ACC112 (cell line): ENCODE measurements around the gene ETV1.

Source experiments
- H2AFZ ChIP-seq: fragments of 200-600 bp; sonication (generic); one replicate; pipeline ENCODE4 v1.6.0; 2017; ENCODE audit warnings: antibody characterized with exemption, low read length; ENCODE audit not compliant: unreplicated experiment
- H3K27ac ChIP-seq: fragments of 200-600 bp; sonication (generic); 2 replicates; pipeline ENCODE4 v1.5.1; 2014; ENCODE audit warnings: low read depth, mild to moderate bottlenecking, antibody characterized with exemption, low read length, moderate library complexity
- H3K27me3 ChIP-seq: fragments of 200-600 bp; sonication (generic); 2 replicates; pipeline ENCODE4 v1.6.1; 2014; ENCODE audit warnings: mild to moderate bottlenecking, antibody characterized with exemption, low read length, moderate library complexity, mixed read lengths; ENCODE audit not compliant: insufficient read depth
- H3K36me3 ChIP-seq: fragments of 200-600 bp; sonication (generic); 2 replicates; pipeline ENCODE4 v1.6.1; 2016; ENCODE audit warnings: mild to moderate bottlenecking, antibody characterized with exemption, low read length, moderate library complexity, mixed read lengths; ENCODE audit not compliant: insufficient read depth
- H3K4me1 ChIP-seq: fragments of 200-600 bp; sonication (generic); one replicate; pipeline ENCODE4 v1.6.1; 2016; ENCODE audit warnings: low read length, mixed read lengths; ENCODE audit not compliant: insufficient read depth, unreplicated experiment, control insufficient read depth
- H3K4me3 ChIP-seq: fragments of 200-600 bp; sonication (generic); 2 replicates; pipeline ENCODE4 v1.5.1; 2014; ENCODE audit warnings: mild to moderate bottlenecking, low read depth, low read length
- H3K79me2 ChIP-seq: fragments of 200-600 bp; sonication (generic); one replicate; pipeline ENCODE4 v1.6.0; 2016; ENCODE audit warnings: low read length; ENCODE audit not compliant: control insufficient read depth, unreplicated experiment, insufficient read depth

ETV1 gene

DNA sequence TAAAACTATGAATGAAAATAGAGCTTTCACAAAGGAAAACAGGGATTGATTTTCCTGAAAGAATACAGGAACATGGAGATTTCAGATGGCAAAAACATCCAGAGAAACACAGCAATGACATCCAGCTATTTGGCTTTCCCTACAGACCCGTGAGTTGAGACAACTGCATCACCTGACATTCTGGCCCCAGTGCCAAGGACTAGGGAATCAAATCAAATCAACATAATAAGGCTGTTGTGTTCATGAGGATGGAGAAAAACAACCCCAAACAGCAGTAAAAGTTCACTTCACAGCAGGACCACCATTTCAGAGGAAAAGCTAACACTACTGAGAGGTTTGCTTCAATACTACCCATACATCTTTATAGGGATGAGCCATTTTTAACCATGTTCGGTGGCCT lies 25.5 kb downstream of the ETV1 start:
- Histone ChIP-seq H3K4me3 (no peak overlapping the region), H3K79me2 (no peaks in the 10 kb centered on the region), H2AFZ (no peak overlapping the region), H3K4me1 (no peaks in the 10 kb centered on the region), H3K27ac (no peak overlapping the region), H3K36me3 (no peaks in the 10 kb centered on the region), H3K27me3 (no peaks in the 10 kb centered on the region)

DNA sequence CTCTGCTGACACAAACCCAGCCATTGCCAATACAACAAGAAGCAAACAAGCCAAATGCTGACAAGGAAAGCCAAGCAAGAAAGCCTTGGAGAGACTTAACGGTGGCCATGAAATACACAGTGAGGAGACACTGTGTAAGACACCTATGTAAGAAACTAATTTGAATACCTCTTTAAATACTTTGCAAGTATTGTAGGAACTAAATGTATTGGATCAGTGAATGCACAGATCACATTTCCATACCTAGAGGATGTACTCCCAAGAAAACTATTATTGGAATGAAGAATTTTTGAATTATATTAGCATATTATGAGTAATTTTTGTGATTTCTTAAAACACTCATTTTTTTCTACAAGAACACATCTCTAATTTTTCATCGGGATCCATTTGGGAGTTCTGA lies 34.0 kb downstream of the ETV1 start:
- no peaks in the 10 kb centered on the region for H3K79me2 ChIP-seq
- no peaks in the 10 kb centered on the region for H3K27me3 ChIP-seq
- H3K4me1 ChIP-seq, result no peaks in the 10 kb centered on the region
- no peak overlapping the region for H2AFZ ChIP-seq
- no peak overlapping the region for H3K27ac ChIP-seq
- H3K4me3 ChIP-seq, result no peak overlapping the region
- H3K36me3 ChIP-seq, result no peaks in the 10 kb centered on the region

DNA sequence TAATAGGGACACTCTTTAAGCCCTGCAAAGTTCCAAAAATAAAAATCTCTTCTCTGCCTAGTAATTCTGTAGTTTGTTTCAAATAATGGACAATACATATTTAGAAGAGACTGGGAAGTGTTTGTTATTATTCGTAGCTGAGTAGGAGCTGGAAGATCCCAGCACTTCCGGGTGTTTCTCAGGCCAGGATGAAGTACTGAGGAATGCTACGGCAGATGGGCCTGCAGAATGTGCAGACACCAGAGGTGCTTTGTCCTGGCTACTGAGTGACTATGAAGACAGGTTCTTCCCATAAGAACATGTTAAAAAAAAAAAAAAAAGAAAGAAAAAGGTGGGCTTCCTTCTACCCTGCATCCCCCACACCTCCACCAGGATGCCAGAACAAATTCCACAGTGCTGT lies 36.1 kb downstream of the ETV1 start:
- Histone ChIP-seq H3K27ac (no peak overlapping the region), H3K79me2 (no peaks in the 10 kb centered on the region), H2AFZ (no peak overlapping the region), H3K36me3 (no peaks in the 10 kb centered on the region), H3K4me1 (no peaks in the 10 kb centered on the region), H3K27me3 (no peaks in the 10 kb centered on the region), H3K4me3 (no peak overlapping the region)

DNA sequence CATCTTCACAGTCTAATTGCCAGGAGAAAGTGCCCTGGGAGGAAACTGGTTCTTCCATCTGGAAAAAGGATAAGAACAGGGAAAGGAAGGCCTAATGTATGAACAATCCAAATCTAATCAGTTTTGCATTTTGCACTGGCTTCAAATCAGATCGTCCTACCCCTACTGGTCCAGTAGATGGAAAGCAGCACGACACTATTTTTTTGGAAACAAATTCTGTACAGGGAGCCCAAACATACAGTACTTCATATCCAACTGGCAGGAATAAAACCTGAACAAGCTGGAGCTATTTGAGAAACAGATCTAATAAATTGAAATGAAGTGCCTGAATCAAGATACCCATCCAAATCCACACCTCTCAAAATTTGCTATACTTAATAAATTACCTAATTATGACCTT lies 36.5 kb downstream of the ETV1 start:
- no peaks in the 10 kb centered on the region for H3K4me1 ChIP-seq
- no peak overlapping the region for H3K4me3 ChIP-seq
- no peaks in the 10 kb centered on the region for H3K27me3 ChIP-seq
- no peaks in the 10 kb centered on the region for H3K79me2 ChIP-seq
- H3K27ac ChIP-seq, result no peak overlapping the region
- no peak overlapping the region for H2AFZ ChIP-seq
- no peaks in the 10 kb centered on the region for H3K36me3 ChIP-seq

DNA sequence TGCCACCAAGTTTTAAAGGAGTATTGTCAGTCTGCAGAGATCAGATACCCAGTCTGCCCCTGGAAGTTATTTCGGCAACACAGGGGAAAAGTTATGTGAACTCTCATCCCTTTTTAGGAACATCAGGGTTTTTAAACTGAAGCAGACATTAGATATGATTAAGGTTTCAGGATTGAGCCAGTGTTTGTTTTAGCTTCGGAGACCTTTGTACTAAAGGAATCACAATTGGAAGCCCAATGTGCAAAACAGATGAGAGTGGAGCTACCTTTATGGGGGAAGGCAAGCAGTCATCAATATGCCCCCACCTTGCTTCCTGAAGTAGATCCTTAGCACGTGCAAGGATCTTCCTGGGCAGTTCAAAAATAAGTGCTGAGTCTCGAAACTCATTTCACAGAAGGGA lies 39.5 kb downstream of the ETV1 start:
- H2AFZ ChIP-seq, result no peak overlapping the region
- H3K36me3 ChIP-seq, result no peaks in the 10 kb centered on the region
- H3K4me3 ChIP-seq, result no peak overlapping the region
- H3K27me3 ChIP-seq, result no peaks in the 10 kb centered on the region
- peaks cover 9% of the 10 kb centered on the region for H3K4me1 ChIP-seq
- H3K79me2 ChIP-seq, result no peaks in the 10 kb centered on the region
- H3K27ac ChIP-seq, result no peak overlapping the region

DNA sequence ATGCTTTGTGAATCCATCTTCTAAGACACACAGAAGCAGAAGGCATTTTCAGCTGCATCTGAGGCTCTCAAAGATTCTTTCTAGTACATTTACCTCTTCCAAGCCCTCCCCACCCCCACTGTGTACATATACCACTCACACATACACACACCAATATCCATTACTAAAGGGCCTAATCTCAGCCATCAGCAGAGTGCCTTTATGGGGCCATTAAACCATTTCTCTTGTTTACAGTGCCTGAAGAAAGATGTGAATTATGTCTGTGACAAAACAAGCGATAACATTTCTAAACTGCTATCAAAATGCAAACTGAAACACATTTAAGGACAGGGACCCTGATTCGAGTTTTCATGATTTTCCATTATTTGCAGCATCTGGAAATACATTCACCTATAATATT lies 40.0 kb downstream of the ETV1 start:
- Histone ChIP-seq H3K79me2 (no peaks in the 10 kb centered on the region), H3K27me3 (no peaks in the 10 kb centered on the region), H3K27ac (no peak overlapping the region), H2AFZ (no peak overlapping the region), H3K4me1 (peaks cover 9% of the 10 kb centered on the region), H3K36me3 (no peaks in the 10 kb centered on the region; the same call in 1 of the 2 replicates), H3K4me3 (no peak overlapping the region)

DNA sequence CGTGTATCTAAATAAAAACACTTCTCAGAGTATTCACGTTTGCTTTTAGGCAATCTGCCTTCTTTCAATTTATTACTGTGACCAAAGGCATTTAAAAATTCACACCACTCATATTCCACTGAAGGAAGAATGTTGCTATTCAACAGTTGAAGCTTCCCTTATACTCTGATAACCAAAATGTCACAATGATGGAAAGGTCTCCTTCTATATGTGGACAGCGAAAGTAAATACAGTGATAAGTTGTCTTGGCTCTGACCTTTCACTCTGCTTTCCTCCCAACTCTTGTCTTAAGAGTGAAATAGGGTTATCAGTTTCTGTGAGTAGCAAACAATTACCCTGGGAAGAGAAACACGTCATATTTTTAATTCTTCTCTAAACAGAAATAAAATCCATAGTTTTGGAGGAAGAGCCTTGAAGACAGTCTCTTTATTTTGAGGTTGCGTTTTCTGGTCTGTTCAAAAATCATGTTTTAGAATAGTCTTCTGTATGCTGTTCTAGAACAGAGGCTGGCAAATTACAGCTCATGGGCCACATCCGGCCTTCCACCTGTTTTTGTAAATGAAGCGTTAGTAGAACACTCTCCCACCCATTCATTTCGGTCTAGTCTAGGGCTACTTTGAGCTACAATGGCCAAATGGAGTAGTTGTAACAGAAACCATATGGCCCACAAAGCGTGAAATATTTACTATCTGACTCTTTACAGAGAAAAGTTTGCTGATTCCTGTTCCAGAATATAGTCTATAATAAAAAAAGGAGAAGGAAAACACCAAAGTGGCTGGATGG lies 41.3 kb downstream of the ETV1 start:
- Histone ChIP-seq H3K4me1 (peaks cover 9% of the 10 kb centered on the region), H3K4me3 (no peak overlapping the region), H3K27me3 (no peaks in the 10 kb centered on the region), H3K27ac (no peak overlapping the region), H3K36me3 (no peaks in the 10 kb centered on the region; the same call in 1 of the 2 replicates), H2AFZ (no peak overlapping the region), H3K79me2 (no peaks in the 10 kb centered on the region)

DNA sequence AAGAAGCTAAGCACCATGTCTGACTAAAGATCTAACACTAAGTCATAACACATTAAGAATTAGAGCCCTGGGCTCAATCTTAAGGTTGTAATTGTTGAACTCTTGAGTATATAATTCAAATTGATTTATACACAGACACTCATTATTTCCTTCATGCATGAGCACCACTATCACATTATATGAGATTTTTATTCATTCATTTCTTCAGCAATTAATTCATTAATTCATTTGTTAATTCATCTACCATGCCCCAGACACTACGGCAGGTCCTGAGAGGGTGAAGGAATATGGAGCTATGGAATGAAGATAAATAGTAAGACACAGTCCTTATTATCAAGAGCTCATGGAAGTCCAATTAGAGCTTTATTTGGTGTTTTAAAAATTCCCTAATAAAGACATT lies 41.9 kb downstream of the ETV1 start:
- Histone ChIP-seq H3K27ac (no peak overlapping the region), H3K4me3 (no peak overlapping the region), H3K27me3 (no peaks in the 10 kb centered on the region), H3K79me2 (no peaks in the 10 kb centered on the region), H3K36me3 (no peaks in the 10 kb centered on the region; the same call in 1 of the 2 replicates), H3K4me1 (peaks cover 9% of the 10 kb centered on the region), H2AFZ (no peak overlapping the region)

DNA sequence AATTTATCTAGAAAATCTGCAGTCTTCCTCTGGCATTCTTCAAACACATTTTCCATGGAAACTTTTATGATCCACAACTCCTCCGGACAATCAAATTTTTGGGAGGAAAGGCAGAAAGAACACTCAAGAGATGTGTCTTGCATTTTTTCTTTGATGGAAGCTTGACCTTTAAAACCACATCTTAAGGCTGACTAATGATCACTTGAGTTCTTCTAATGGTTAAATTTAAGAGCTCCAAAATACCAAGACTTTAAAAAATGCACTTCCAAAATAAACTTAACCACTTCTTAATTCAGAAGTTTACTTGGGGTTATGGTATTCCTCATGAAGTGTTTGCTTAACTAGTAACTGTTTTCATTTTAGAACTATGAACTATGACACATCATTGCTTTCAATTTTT lies 43.3 kb downstream of the ETV1 start:
- H2AFZ ChIP-seq, result peak overlapping the region; percentile 16
- H3K36me3 ChIP-seq, result no peaks in the 10 kb centered on the region; the same call in 1 of the 2 replicates
- no peaks in the 10 kb centered on the region for H3K27me3 ChIP-seq
- H3K4me3 ChIP-seq, result peak overlapping the region; percentile 31; the same call in 1 of the 2 replicates
- no peaks in the 10 kb centered on the region for H3K79me2 ChIP-seq
- peak overlapping the region; percentile 18; the same call in 1 of the 2 replicates for H3K27ac ChIP-seq
- H3K4me1 ChIP-seq, result peaks cover 9% of the 10 kb centered on the region

DNA sequence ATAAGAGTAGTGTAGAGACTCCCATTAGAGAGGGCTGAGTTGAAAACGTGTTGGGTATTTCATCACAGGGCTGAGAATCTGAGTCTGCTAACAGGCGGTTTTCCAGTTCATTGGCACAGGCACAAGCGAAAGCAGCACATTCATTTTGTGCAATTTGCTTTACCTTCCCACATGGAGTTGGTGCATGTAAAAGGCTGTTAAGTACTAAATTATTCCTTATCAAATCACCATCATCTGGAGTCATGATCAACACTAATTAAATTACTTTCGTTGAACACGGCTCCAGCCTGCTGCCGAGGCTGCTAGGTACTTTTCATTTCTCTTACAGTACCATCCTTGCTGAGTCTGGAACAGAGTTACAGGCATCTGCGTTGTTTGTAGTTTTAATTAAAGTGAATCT lies 43.8 kb downstream of the ETV1 start:
- H2AFZ ChIP-seq, result peak overlapping the region; percentile 16
- H3K27ac ChIP-seq, result peak overlapping the region; percentile 18; the same call in 1 of the 2 replicates
- H3K27me3 ChIP-seq, result no peaks in the 10 kb centered on the region
- no peaks in the 10 kb centered on the region for H3K79me2 ChIP-seq
- H3K36me3 ChIP-seq, result no peaks in the 10 kb centered on the region; the same call in 1 of the 2 replicates
- H3K4me3 ChIP-seq, result peak overlapping the region; percentile 31; the same call in 1 of the 2 replicates
- H3K4me1 ChIP-seq, result peaks cover 9% of the 10 kb centered on the region

DNA sequence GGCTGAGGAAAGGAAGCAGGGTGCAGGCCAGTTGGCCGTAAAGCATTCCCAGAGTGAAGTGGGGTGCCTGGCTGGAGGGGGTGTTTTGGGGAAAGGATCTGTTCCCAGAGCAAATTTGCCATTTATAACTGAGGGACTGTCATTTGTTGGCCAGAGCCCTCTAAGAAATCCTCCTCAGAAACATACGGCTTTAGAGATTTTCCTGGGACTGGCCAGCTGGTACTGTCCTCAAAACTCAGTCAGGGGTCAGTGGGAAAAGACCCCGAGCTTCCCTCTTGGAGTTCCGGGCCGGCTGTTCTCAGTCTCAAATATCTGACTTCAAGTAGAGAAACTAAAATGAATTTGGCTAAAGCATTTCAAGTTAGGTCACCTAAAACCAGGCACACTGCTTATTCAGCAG lies 55.9 kb downstream of the ETV1 start:
- Histone ChIP-seq H3K4me3 (no peak overlapping the region), H2AFZ (no peak overlapping the region), H3K27me3 (no peaks in the 10 kb centered on the region), H3K36me3 (peaks cover 11% of the 10 kb centered on the region), H3K79me2 (no peaks in the 10 kb centered on the region), H3K4me1 (no peaks in the 10 kb centered on the region), H3K27ac (no peak overlapping the region)
